Liver (tissue), 3 donors: Measurements from ENCODE around the gene RNASE12.

Experiments used
- HNF4G ChIP-seq: IDR thresholded peaks from 2 replicates; pipeline ENCODE4 v1.6.1; 2016; ENCODE audit warnings: antibody characterized with exemption
- JUND ChIP-seq, 2 donors: IDR thresholded peaks; 2 replicates each; pipeline ENCODE4 v1.6.1; 2016; ENCODE audit warnings: antibody characterized with exemption in 2 of 2
- RAD21 ChIP-seq, 2 donors: IDR thresholded peaks; 2 replicates each; pipeline ENCODE4 v1.6.1; 2016; ENCODE audit warnings: antibody characterized with exemption in 2 of 2, mild to moderate bottlenecking in 2 of 2
- SP1 ChIP-seq: IDR thresholded peaks from 2 replicates; pipeline ENCODE4 v1.6.1; 2018; ENCODE audit warnings: antibody characterized with exemption, mild to moderate bottlenecking
- YY1 ChIP-seq: IDR thresholded peaks from 2 replicates; pipeline ENCODE4 v1.6.1; 2016; ENCODE audit warnings: antibody characterized with exemption, mild to moderate bottlenecking
- TF ChIP-seq, protein P1 (sequence below): fragments of 150-350 bp; IDR thresholded peaks from 2 replicates; pipeline ENCODE4 v1.5.1; 2017; ENCODE audit warnings: improper control_type of control experiment, low read depth, low read length; ENCODE audit not compliant: missing input control
- TF ChIP-seq, protein P2 (sequence below): IDR thresholded peaks from 2 replicates; pipeline ENCODE4 v1.6.1; 2016; ENCODE audit warnings: antibody characterized with exemption, mild to moderate bottlenecking
- TF ChIP-seq, protein P3 (sequence below): IDR thresholded peaks from 2 replicates; pipeline ENCODE4 v1.6.1; 2016; ENCODE audit warnings: antibody characterized with exemption
- TF ChIP-seq, protein P4 (sequence below): IDR thresholded peaks from 2 replicates; pipeline ENCODE4 v1.6.1; 2016; ENCODE audit warnings: antibody characterized with exemption
- donor health status: healthy.
- donor health status: healthy.

DNA sequence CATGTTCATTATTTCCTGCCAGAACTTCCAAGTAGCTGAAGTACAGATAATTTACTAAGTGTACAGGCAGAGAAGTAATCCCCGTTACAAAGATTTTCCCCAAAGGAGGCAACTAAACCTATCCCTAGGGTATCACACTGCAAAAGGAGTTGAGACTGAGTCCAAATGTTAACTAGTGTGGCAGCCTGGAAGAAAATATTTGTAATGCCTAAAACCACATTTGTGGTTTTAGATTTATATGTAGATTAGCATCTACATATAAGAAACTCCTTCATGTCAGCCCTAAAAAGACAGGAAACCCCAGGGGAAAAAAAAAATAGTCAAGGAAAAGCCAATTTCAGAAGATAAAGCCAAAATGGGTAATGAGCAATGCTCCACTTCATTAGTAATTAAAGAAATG, 1.4 kb upstream of the RNASE12 start:
- TF ChIP-seq JUND (IDR thresholded peaks at IDR 0.05) (no peak), HNF4G (no peak), YY1 (no peak), SP1 (no peak), RAD21 (IDR thresholded peaks at IDR 0.05) (no peak)
- TF ChIP-seq, protein P1, sequence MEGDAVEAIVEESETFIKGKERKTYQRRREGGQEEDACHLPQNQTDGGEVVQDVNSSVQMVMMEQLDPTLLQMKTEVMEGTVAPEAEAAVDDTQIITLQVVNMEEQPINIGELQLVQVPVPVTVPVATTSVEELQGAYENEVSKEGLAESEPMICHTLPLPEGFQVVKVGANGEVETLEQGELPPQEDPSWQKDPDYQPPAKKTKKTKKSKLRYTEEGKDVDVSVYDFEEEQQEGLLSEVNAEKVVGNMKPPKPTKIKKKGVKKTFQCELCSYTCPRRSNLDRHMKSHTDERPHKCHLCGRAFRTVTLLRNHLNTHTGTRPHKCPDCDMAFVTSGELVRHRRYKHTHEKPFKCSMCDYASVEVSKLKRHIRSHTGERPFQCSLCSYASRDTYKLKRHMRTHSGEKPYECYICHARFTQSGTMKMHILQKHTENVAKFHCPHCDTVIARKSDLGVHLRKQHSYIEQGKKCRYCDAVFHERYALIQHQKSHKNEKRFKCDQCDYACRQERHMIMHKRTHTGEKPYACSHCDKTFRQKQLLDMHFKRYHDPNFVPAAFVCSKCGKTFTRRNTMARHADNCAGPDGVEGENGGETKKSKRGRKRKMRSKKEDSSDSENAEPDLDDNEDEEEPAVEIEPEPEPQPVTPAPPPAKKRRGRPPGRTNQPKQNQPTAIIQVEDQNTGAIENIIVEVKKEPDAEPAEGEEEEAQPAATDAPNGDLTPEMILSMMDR = no peak
- TF ChIP-seq, protein P2, sequence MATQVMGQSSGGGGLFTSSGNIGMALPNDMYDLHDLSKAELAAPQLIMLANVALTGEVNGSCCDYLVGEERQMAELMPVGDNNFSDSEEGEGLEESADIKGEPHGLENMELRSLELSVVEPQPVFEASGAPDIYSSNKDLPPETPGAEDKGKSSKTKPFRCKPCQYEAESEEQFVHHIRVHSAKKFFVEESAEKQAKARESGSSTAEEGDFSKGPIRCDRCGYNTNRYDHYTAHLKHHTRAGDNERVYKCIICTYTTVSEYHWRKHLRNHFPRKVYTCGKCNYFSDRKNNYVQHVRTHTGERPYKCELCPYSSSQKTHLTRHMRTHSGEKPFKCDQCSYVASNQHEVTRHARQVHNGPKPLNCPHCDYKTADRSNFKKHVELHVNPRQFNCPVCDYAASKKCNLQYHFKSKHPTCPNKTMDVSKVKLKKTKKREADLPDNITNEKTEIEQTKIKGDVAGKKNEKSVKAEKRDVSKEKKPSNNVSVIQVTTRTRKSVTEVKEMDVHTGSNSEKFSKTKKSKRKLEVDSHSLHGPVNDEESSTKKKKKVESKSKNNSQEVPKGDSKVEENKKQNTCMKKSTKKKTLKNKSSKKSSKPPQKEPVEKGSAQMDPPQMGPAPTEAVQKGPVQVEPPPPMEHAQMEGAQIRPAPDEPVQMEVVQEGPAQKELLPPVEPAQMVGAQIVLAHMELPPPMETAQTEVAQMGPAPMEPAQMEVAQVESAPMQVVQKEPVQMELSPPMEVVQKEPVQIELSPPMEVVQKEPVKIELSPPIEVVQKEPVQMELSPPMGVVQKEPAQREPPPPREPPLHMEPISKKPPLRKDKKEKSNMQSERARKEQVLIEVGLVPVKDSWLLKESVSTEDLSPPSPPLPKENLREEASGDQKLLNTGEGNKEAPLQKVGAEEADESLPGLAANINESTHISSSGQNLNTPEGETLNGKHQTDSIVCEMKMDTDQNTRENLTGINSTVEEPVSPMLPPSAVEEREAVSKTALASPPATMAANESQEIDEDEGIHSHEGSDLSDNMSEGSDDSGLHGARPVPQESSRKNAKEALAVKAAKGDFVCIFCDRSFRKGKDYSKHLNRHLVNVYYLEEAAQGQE = no peak
- TF ChIP-seq, protein P3, sequence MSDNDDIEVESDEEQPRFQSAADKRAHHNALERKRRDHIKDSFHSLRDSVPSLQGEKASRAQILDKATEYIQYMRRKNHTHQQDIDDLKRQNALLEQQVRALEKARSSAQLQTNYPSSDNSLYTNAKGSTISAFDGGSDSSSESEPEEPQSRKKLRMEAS = no peak
- TF ChIP-seq, protein P4, sequence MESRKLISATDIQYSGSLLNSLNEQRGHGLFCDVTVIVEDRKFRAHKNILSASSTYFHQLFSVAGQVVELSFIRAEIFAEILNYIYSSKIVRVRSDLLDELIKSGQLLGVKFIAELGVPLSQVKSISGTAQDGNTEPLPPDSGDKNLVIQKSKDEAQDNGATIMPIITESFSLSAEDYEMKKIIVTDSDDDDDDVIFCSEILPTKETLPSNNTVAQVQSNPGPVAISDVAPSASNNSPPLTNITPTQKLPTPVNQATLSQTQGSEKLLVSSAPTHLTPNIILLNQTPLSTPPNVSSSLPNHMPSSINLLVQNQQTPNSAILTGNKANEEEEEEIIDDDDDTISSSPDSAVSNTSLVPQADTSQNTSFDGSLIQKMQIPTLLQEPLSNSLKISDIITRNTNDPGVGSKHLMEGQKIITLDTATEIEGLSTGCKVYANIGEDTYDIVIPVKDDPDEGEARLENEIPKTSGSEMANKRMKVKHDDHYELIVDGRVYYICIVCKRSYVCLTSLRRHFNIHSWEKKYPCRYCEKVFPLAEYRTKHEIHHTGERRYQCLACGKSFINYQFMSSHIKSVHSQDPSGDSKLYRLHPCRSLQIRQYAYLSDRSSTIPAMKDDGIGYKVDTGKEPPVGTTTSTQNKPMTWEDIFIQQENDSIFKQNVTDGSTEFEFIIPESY = no peak
